ENCODE results near the gene CERS6.
"Not testable (repeated sequence)": the region's sequence is repeated elsewhere in the genome, so short reads cannot be mapped to it uniquely, and the experiment has no call there.

CERS6 gene

DNA sequence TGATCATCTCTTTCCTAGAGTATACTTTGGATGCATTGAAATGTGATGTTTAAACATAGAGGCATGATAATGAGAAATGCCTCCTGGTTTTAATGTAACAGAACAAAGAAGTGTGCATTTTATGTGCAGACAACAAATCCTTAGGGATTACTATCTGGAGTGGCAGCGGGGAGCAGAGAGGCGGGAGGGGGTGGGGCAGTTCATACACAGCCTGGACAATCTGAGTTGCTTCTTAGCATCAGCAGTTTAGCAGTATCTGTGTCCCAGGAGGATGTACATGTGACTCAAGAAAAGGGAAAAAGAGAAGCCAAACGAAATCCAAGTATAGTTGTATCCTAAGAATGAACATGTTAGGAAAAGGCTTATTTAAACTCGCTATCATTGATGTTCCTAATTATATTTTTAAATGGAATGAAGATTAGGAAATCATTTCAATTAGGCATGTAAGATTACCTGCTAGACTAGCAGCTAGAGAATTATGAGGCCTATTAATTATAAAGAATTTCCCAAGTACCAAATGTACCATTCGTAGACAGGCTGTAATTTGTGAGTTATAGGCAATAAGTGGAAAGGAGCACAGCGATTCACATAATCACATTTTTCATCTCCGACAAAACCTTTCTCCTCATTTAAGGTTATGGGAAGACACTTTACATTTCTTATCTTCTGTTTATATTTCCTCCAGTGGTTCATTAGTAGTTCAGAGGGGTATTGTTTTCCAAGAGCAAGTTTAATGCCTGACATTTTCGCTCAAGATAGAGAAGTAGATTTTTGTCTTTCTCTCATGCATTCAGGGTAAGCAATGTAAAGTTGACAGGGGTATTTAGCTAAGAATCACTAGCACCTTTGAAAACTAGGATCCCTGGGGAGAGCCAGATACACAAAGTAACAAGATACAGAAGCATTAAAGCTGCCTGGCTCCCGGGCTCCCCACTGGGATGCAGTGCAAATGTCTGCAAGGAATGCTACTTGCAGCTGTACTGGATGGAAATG, 205.1 kb downstream of the CERS6 start:
- no peaks in the 10 kb centered on the region for H3K9me3 ChIP-seq
- TF ChIP-seq, protein P1, sequence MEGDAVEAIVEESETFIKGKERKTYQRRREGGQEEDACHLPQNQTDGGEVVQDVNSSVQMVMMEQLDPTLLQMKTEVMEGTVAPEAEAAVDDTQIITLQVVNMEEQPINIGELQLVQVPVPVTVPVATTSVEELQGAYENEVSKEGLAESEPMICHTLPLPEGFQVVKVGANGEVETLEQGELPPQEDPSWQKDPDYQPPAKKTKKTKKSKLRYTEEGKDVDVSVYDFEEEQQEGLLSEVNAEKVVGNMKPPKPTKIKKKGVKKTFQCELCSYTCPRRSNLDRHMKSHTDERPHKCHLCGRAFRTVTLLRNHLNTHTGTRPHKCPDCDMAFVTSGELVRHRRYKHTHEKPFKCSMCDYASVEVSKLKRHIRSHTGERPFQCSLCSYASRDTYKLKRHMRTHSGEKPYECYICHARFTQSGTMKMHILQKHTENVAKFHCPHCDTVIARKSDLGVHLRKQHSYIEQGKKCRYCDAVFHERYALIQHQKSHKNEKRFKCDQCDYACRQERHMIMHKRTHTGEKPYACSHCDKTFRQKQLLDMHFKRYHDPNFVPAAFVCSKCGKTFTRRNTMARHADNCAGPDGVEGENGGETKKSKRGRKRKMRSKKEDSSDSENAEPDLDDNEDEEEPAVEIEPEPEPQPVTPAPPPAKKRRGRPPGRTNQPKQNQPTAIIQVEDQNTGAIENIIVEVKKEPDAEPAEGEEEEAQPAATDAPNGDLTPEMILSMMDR (IDR thresholded peaks at IDR 0.05; ENCODE audit: low read depth, low read length): no peak
- no peaks in the 10 kb centered on the region for H3K4me1 ChIP-seq
- no peaks in the 10 kb centered on the region for H3K36me3 ChIP-seq
- H3K4me3 ChIP-seq (ENCODE audit: low read depth, low read length): no peak overlapping the region
- H3K27me3 ChIP-seq: no peaks in the 10 kb centered on the region
- peak; percentile 62 for DNase-seq

DNA sequence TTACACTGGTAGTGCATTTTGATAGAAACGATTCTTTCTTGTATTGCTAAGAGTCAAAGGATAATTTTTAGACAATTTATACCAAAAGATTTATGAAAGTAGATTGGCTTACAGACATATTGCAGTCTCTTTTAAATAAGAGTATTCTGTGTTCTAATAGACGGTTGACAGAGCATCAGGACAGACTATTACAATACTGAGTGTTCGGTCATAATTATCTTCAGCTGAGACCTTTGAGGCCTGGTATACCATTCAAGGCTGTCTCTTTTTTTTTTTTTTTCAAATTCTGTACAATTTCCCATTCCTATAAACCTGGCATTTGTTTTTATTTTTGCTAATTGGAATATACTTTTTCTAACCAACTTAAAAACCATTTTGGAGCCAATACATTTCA, 205.8 kb downstream of the CERS6 start:
- H3K36me3 ChIP-seq: no peaks in the 10 kb centered on the region
- H3K4me1 ChIP-seq: no peaks in the 10 kb centered on the region
- DNase-seq: no peak
- no peak overlapping the region for H3K4me3 ChIP-seq (ENCODE audit: low read depth, low read length)
- no peaks in the 10 kb centered on the region for H3K27me3 ChIP-seq
- H3K9me3 ChIP-seq: no peaks in the 10 kb centered on the region
- TF ChIP-seq, protein P1 (IDR thresholded peaks at IDR 0.05; ENCODE audit: low read depth, low read length): no peak

- no peak for DNase-seq
- TF ChIP-seq, protein P1 (IDR thresholded peaks at IDR 0.05; ENCODE audit: low read depth, low read length): no peak
- Histone ChIP-seq H3K27me3 (no peaks in the 10 kb centered on the region), H3K9me3 (no peaks in the 10 kb centered on the region), H3K4me3 (ENCODE audit: low read depth, low read length) (no peak overlapping the region), H3K4me1 (no peaks in the 10 kb centered on the region), H3K36me3 (no peaks in the 10 kb centered on the region)
These were observed 206.7 kb downstream of the CERS6 start for GRCh38 chr2:168662651-168663208.

- H3K36me3 ChIP-seq: no peaks in the 10 kb centered on the region
- no peaks in the 10 kb centered on the region for H3K27me3 ChIP-seq
- H3K4me3 ChIP-seq (ENCODE audit: low read depth, low read length): no peak overlapping the region
- TF ChIP-seq, protein P1 (IDR thresholded peaks at IDR 0.05; ENCODE audit: low read depth, low read length): no peak
- no peak for DNase-seq
- no peaks in the 10 kb centered on the region for H3K9me3 ChIP-seq
- H3K4me1 ChIP-seq: no peaks in the 10 kb centered on the region
These were observed 207.9 kb downstream of the CERS6 start for GRCh38 chr2:168663993-168664392.

DNA sequence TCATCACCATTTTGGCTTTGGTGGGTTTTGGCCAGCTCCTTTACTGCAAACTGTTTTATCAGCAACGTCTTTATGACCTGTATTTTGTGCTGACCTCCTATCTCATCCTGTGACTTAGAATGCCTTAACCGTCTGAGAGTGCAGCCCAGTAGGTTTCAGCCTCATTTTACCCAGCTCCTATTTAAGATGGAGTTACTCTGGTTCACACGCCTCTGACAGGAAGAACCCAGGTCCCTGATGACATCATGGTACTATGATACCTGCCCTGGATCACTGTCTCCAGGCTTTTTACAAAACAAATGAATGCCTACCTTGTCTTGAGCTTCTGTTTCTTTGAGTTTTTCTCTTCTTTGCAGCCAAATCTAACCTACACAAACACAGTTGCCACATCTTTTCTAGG, 208.6 kb downstream of the CERS6 start:
- H3K36me3 ChIP-seq; H3K9me3 ChIP-seq; H3K4me1 ChIP-seq; H3K4me3 ChIP-seq (ENCODE audit: low read depth, low read length); H3K27me3 ChIP-seq; DNase-seq: not testable (repeated sequence)

GRCh38 chr2:168666339-168666738, 210.3 kb downstream of the CERS6 start:
- Histone ChIP-seq H3K27me3 (no peaks in the 10 kb centered on the region), H3K4me3 (ENCODE audit: low read depth, low read length) (no peak overlapping the region), H3K9me3 (no peaks in the 10 kb centered on the region), H3K4me1 (no peaks in the 10 kb centered on the region), H3K36me3 (no peaks in the 10 kb centered on the region)
- DNase-seq: no peak
- TF ChIP-seq, protein P1 (IDR thresholded peaks at IDR 0.05; ENCODE audit: low read depth, low read length): no peak

All from BE2C (cell line).